C4-2B (cell line): ENCODE data around the gene NDUFAF4.

Experiments used
- H3K27ac ChIP-seq: fragments of 450-650 bp; 2 replicates; pipeline ENCODE4 v1.5.1; 2017
- ZFX ChIP-seq: fragments of 450-650 bp; IDR thresholded peaks from 2 replicates; pipeline ENCODE4 v1.6.1; 2017
- TF ChIP-seq, protein P1 (sequence below): fragments of 450-650 bp; conservative IDR thresholded peaks from 2 replicates; pipeline ENCODE4 v1.5.1; 2017; ENCODE audit warnings: mild to moderate bottlenecking

NDUFAF4 gene

DNA sequence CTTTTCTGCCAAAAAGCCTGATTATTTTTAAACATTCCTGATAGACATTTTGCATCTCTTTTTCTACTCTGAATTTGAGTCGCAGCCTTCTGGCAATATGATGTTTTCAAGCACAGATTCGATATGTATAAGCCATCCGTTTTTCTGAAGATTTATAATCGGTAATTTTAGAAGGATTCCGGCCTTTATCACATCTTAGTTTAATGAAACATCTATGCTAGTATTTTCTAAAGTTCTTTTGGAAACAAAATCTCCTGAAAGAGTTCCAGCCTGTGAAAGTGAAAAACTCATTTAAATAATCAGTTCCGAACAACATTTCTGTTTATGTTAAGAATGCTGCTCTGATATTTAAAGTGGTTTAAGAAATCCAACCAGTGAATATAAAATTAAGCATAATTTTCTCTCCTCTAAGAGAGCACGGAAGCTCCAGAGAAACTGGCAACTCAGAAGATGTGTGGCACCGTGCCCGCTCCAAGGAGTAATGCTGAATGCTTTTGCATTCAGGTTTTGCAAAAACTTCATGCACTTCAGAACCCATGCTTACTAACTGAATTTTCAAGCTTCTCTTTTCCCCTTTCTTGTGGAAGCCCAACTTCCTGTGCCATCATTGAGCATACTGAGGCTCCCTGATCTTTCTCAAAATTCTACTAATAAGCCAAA, 20.7 kb downstream of the NDUFAF4 start:
- H3K27ac ChIP-seq: no peak overlapping the region
- no peak for TF ChIP-seq ZFX
- TF ChIP-seq, protein P1, sequence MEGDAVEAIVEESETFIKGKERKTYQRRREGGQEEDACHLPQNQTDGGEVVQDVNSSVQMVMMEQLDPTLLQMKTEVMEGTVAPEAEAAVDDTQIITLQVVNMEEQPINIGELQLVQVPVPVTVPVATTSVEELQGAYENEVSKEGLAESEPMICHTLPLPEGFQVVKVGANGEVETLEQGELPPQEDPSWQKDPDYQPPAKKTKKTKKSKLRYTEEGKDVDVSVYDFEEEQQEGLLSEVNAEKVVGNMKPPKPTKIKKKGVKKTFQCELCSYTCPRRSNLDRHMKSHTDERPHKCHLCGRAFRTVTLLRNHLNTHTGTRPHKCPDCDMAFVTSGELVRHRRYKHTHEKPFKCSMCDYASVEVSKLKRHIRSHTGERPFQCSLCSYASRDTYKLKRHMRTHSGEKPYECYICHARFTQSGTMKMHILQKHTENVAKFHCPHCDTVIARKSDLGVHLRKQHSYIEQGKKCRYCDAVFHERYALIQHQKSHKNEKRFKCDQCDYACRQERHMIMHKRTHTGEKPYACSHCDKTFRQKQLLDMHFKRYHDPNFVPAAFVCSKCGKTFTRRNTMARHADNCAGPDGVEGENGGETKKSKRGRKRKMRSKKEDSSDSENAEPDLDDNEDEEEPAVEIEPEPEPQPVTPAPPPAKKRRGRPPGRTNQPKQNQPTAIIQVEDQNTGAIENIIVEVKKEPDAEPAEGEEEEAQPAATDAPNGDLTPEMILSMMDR: no peak

DNA sequence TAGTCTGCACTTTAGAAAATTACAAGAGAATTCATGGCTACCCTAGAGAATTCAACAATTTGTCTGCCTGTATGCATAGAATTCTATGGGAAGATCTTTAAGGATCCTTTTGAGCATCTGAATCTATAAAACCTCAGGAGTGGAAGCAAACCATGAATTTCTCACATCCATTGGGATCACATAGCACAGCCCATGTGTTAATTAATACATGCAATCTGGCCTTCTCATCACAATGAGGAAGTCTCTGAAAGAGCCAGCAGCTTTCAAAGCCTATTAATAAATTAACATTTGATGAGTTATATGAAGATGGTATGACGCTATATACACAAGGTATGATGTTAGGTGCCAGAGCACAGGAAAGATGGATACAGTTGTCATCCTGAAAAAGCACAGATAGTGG, 24.7 kb downstream of the NDUFAF4 start:
- TF ChIP-seq ZFX: no peak
- TF ChIP-seq, protein P1: no peak

DNA sequence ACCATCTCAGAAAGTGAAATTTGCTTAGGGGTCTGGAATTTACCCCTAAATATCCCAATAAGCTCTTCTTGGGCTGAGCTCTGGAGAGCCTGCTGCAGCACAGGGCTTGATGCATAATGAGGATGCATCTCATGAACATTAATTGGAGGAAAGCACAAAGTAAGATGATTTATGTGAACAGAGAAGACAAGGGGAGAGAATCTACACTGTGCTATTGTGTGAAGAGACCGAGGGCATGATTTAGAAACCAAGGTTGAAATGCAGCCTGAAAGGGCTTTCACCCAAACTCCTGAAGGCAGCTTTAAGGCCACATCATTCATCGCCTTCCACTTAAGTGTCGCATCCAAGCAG, 32.7 kb downstream of the NDUFAF4 start:
- no peak overlapping the region for H3K27ac ChIP-seq
- TF ChIP-seq, protein P1: no peak
- no peak for TF ChIP-seq ZFX

More for the DNA sequence above, 24.7 kb downstream of the NDUFAF4 start:
- H3K27ac ChIP-seq: no peak overlapping the region

DNA sequence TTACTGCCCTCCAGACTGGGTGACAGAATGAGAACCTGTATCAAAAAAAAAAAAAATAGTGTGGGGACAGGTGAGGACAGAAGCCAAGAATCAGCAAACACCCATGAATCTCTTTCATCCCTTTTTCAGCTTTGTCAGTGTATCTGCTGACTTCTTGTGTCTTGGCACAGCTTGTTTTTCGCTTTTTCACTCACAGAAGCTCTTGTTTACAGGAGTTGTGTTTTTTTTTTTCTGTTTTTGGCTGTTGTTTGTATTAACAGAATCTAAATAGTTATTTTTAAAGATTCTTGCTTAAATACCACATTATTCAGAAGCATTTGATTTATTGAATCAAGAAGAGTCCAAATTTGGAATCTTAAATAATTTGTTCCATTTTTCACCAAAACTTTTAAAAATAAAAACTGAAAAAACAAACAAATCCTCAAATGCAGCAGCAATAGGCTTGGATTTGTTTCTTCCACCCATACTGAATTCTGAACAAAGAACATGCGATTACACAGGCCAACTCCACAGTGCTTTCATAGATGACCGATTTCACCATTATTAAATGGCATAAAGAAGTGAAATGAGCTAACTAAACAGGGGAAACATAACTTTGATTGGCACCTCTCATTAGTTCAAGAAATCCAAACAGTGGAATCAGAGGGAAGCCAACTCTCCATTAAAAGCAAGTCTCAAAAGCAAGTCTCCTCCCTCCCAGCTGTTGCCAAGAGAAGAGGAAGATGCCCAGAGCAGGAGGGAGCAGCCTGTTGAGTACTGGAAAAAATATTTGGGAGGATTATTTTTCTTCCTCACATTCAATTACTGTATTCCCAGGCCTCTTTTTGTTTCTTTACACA, 33.3 kb downstream of the NDUFAF4 start:
- no peak for TF ChIP-seq ZFX
- TF ChIP-seq, protein P1: no peak
- no peak overlapping the region for H3K27ac ChIP-seq

DNA sequence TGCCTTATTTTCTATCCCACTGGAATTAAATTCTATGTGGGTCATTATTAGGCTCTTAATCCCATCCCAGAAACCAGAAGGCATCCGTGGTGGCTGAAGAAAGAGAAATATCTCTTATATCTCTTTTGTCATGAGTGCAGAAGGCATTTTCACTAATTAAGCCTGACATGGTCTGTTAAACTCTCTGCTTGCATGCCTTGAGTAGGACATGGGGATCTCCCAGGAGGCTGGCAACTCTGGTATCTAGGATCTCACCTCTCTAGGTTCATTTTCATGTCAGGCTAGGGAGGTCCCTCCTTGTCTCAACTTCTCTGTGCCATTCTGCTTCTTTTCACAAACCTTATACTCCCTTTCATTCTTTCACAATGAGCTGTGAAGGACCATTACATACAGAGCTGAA, 35.1 kb downstream of the NDUFAF4 start:
- TF ChIP-seq, protein P1: no peak
- TF ChIP-seq ZFX: no peak
- H3K27ac ChIP-seq: no peak overlapping the region

DNA sequence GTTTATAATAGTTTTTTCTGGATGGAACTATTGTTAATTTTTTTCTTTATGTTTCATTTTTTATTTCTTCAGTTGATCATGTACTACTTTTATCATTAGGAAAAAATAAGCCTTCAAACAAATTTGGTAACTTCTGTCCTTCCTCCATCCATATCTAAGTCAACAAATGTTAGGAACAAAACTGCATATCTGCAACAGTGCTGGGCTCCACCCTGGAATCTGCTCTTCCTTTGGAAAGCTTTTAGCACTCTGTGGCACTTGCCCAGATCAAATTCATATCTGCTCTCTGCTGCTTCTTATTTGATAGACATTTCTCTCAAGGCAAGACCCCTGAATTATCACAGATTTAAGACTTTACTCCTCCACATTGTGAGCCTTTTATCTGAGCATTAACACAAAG, 36.1 kb downstream of the NDUFAF4 start:
- TF ChIP-seq, protein P1: no peak
- no peak for TF ChIP-seq ZFX
- H3K27ac ChIP-seq: no peak overlapping the region

DNA sequence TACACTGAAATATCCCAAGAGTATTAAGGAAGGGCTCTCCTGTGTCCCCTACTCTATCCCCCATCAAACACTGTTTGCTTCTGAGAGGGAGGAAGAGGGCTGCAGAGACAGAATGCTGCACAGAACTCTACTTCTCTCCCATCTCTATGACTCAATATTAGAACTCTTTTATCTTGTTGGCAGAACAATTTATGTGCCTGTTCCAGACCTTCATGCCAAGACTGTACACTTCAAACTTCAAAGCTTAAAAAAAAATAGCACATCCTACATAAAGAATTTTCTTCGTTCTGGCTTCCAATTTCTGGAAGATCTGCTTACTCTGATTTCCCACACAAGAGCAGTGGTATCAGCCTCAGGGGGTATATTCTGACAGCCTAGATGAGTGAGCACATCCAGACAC, 40.8 kb downstream of the NDUFAF4 start:
- TF ChIP-seq, protein P1: no peak
- TF ChIP-seq ZFX: no peak
- no peak overlapping the region for H3K27ac ChIP-seq
